Measurements from ENCODE around the gene CDC42EP4.

- TF ChIP-seq CTCF (IDR thresholded peaks at IDR 0.05 in 4 of 5, conservative IDR thresholded peaks at IDR 0.05 in 1 of 5) (no peak), POLR2A (IDR thresholded peaks at IDR 0.05) (no peak)
Measured at GRCh38 chr17:73346501-73347162, 34.8 kb upstream of the CDC42EP4 start.
